ENCODE results near the gene CHST14. TPM values are rescaled to one million over a fixed set of nuclear protein-coding genes. Genes with fewer than 3 reads are reported as not detected.
A peak's percentile ranks its signal among the peaks of the same experiment; 100 is the strongest.

Gene CHST14
- total and polyA plus RNA-seq, 2 of the 8 experiments (the other 6 are each of a cell fraction or from before 2014, with no cell fraction given), result 13.4 to 20.3 TPM

DNA sequence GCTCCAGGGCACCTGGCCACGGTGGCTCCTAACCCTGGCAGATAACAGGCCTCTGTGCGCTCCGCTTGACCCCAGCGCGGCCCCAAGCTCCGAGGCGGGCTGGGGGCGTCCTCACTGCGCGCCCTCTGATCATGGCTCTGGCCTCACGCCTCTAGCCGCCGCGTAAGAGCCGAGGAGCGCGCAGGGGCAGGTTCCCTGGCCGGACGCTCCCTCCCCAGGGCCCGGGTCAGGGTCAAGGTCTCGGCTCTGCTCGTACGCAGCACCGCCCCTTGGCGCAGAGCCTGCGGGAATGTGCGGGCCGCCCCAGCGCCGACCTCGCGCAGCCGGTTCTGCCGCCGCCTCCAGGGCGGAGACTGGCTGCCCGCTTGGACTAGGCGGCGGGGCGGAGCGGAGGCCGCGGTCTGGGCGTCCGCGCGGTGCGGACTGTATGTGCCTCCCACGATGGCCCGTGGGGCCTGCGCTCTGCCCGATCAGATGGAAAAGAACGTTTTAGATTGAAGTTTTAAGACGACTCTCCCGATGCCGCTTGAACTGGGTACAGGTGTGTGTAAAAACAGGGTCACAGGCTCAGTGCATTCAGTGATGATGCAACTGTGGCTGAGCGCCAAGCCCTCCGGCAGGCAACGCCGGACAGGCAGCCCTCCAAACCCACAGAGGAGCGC, 40.8 kb downstream of the CHST14 start (continued):
- no peak for TF ChIP-seq JUN (IDR thresholded peaks at IDR 0.05; ENCODE audit: low read depth, low read length)
- TF ChIP-seq CBX8 (IDR thresholded peaks at IDR 0.05; ENCODE audit: borderline replicate concordance, low read depth, low read length), result no peak
- no peak for TF ChIP-seq FOSL1 (IDR thresholded peaks at IDR 0.05; ENCODE audit: insufficient read depth, low read depth, low read length)
- peak; percentile 69 for TF ChIP-seq PHF8 (conservative IDR thresholded peaks at IDR 0.05; ENCODE audit: low read depth, low read length)
- TF ChIP-seq SIN3A (conservative IDR thresholded peaks at IDR 0.05 in 1 of 2, IDR thresholded peaks at IDR 0.05 in 1 of 2; ENCODE audit: low read depth in 1 of 2, low read length in 2 of 2), result 0 out of 4 replicates have a peak, but pooled peaks of 1 of the 2 experiments have one; percentile 20
- no peak for TF ChIP-seq BACH1 (IDR thresholded peaks at IDR 0.05; ENCODE audit: low read length)
